SK-N-MC (cell line): ENCODE data around the gene TSGA10IP.

ENCODE experiments used
- EZH2 ChIP-seq: fragments of 200-600 bp; sonication (generic); IDR thresholded peaks from one replicate; pipeline ENCODE4 v1.6.1; 2017; ENCODE audit warnings: antibody characterized with exemption
- FOXP2 ChIP-seq: optimal IDR thresholded peaks from 2 replicates; pipeline ENCODE3; 2011; ENCODE audit warnings: mild to moderate bottlenecking, moderate library complexity; ENCODE audit not compliant: insufficient read depth; ENCODE audit errors: extremely low read length, control extremely low read depth
- POLR2AphosphoS5 ChIP-seq: IDR thresholded peaks from 2 replicates; pipeline ENCODE4 v1.6.1; 2012; ENCODE audit warnings: mild to moderate bottlenecking, low read depth, low read length, borderline replicate concordance

DNA sequence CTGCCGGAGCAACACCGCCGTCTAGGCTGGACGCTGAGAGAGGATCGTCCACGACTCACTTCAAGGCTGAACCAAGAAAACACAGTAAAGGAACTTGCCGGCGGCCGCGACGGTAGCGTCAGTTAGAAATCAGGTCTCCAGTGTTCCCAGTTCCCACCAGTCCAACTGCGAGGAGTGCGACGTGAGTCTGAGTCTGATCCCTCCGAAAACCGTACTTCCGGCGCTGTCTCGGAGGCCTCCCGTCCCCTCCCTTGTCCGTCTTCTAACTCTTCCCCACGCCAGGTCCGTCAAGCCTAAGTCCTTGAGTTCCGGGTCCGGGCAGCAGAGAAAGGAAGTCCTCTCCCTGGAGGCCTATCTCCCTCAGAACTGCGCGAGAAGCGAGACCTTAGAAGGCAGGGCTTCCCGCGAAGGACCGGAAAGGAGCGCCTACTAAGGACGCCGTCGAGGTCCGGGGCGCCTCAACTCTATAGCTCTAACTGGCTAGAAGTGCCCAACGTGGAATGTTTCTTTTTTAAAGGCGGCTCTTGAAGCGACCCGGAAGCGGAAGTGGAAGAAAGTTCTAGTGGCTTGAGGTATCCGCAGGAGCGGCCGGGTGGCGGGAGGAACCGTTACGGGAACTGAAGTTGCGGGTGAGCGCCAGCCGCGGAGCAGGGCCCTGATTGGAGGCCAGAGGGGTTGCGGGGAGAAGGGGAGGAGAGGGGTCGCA is 56.8 kb downstream of the TSGA10IP start, which contains the start of the genes BANF1 and EIF1AD:
- TF ChIP-seq POLR2AphosphoS5 (peak; percentile 94), FOXP2 (peak; percentile 54), EZH2 (no peak)
